Neuronal stem cell (in vitro differentiated cells): ENCODE data around the gene TMEM205.
"Not testable (repeated sequence)": the region's sequence is repeated elsewhere in the genome, so short reads cannot be mapped to it uniquely, and the experiment has no call there.

Experiments
- DNase-seq: peaks from one replicate; pipeline ENCODE4 v3.0.0-alpha.2; 2013; ENCODE audit warnings: low spot score
- H2AFZ ChIP-seq: one replicate; pipeline ENCODE4 v1.6.1; 2013; ENCODE audit warnings: mild to moderate bottlenecking, low read length, inconsistent platforms
- H2AK5ac ChIP-seq: 2 replicates; pipeline ENCODE4 v1.6.1; 2013; ENCODE audit warnings: low read depth, mild to moderate bottlenecking, inconsistent platforms, low read length, moderate library complexity, mixed read lengths
- H2BK120ac ChIP-seq: 2 replicates; pipeline ENCODE4 v1.6.1; 2013; ENCODE audit warnings: low read depth, mild to moderate bottlenecking, inconsistent platforms, low read length, moderate library complexity, mixed read lengths
- H2BK12ac ChIP-seq: one replicate; pipeline ENCODE4 v1.6.1; 2013; ENCODE audit warnings: low read length, inconsistent platforms
- H2BK15ac ChIP-seq: 2 replicates; pipeline ENCODE4 v1.6.1; 2013; ENCODE audit warnings: mild to moderate bottlenecking, low read length, inconsistent platforms, mixed read lengths
- H2BK5ac ChIP-seq: one replicate; pipeline ENCODE4 v1.6.1; 2013; ENCODE audit warnings: inconsistent platforms, mild to moderate bottlenecking, low read length, moderate library complexity
- H3K14ac ChIP-seq: one replicate; pipeline ENCODE4 v1.6.1; 2013; ENCODE audit warnings: low read length, inconsistent platforms
- H3K18ac ChIP-seq: 2 replicates; pipeline ENCODE4 v1.6.1; 2013; ENCODE audit warnings: low read length, inconsistent platforms
- H3K23ac ChIP-seq: 2 replicates; pipeline ENCODE4 v1.6.1; 2013; ENCODE audit warnings: low read depth, mild to moderate bottlenecking, mixed read lengths, low read length, inconsistent platforms; ENCODE audit not compliant: poor library complexity
- H3K27ac ChIP-seq: replicated peaks from 3 replicates; pipeline ENCODE4 v1.5.1; 2013; ENCODE audit warnings: low read length, inconsistent platforms
- H3K27me3 ChIP-seq, 3 experiments: 2 replicates each; pipeline ENCODE4 v1.6.1; 2013; ENCODE audit warnings: low read length in 3 of 3, mild to moderate bottlenecking in 2 of 3, inconsistent platforms in 1 of 3, low read depth in 1 of 3, mixed read lengths in 1 of 3, moderate library complexity in 1 of 3; ENCODE audit not compliant: control insufficient read depth in 3 of 3, insufficient read depth in 3 of 3
- H3K36me3 ChIP-seq, 2 donors: replicated peaks in 1 of 2; 2 replicates each; pipeline ENCODE4 v1.6.1; 2013; ENCODE audit warnings: low read length in 2 of 2; ENCODE audit not compliant: control insufficient read depth in 2 of 2, insufficient read depth in 2 of 2
- H3K4ac ChIP-seq: 2 replicates; pipeline ENCODE4 v1.6.1; 2013; ENCODE audit warnings: inconsistent platforms, mild to moderate bottlenecking, low read length, moderate library complexity
- H3K4me1 ChIP-seq, 2 donors: 1 replicate in 1 of 2; 2 replicates in 1 of 2; pipeline ENCODE4 v1.6.1; 2013; ENCODE audit warnings: low read length in 2 of 2, low read depth in 1 of 2; ENCODE audit not compliant: control insufficient read depth in 2 of 2, insufficient read depth in 1 of 2
- H3K4me2 ChIP-seq: one replicate; pipeline ENCODE4 v1.6.1; 2013; ENCODE audit warnings: mild to moderate bottlenecking, low read length, inconsistent platforms; ENCODE audit not compliant: insufficient read depth, poor library complexity, severe bottlenecking
- H3K4me3 ChIP-seq, 2 donors: 2 replicates each; pipeline ENCODE4 v1.5.1; 2013; ENCODE audit warnings: low read length in 2 of 2, mild to moderate bottlenecking in 2 of 2, inconsistent platforms in 1 of 2, moderate library complexity in 1 of 2
- H3K79me1 ChIP-seq: one replicate; pipeline ENCODE4 v1.6.1; 2013; ENCODE audit warnings: low read depth, mild to moderate bottlenecking, inconsistent platforms, low read length, moderate library complexity
- H3K9ac ChIP-seq: one replicate; pipeline ENCODE4 v1.6.1; 2013; ENCODE audit warnings: mild to moderate bottlenecking, low read depth, low read length, inconsistent platforms; ENCODE audit not compliant: poor library complexity
- H3K9me3 ChIP-seq, 2 donors: replicated peaks in 1 of 2; 2 replicates each; pipeline versions ENCODE3 to v1.6.1; 2013; ENCODE audit warnings: low read length in 2 of 2, mild to moderate bottlenecking in 2 of 2, inconsistent platforms in 1 of 2, low read depth in 1 of 2, mixed read lengths in 1 of 2, moderate library complexity in 1 of 2; ENCODE audit not compliant: control insufficient read depth in 2 of 2, insufficient read depth in 1 of 2
- H4K8ac ChIP-seq: one replicate; pipeline ENCODE4 v1.6.1; 2013; ENCODE audit warnings: low read depth, mild to moderate bottlenecking, inconsistent platforms, low read length, moderate library complexity
- H4K91ac ChIP-seq: one replicate; pipeline ENCODE4 v1.6.1; 2013; ENCODE audit warnings: low read length, low read depth, mild to moderate bottlenecking, inconsistent platforms; ENCODE audit not compliant: poor library complexity
- WGBS, 2 donors: extraction: QIAGEN DNeasy Blood & Tissue Kit; methylation state at CpG; one replicate each; pipeline ENCODE4 v1.1.7; 2013; ENCODE audit warnings: missing lambda C conversion rate in 2 of 2, mixed read lengths in 1 of 2; ENCODE audit not compliant: insufficient read length in 2 of 2, insufficient replicate concordance in 1 of 2; ENCODE audit errors: extremely low coverage in 2 of 2; 5-methylcytosine and 5-hydroxymethylcytosine counted together

TMEM205 gene

GRCh38 chr19:11333838-11334237 is 12.2 kb downstream of the TMEM205 start:
- not testable (repeated sequence) for H3K4me2 ChIP-seq, H3K27ac ChIP-seq, H3K23ac ChIP-seq, H3K9me3 ChIP-seq, H2AK5ac ChIP-seq, H3K27me3 ChIP-seq, H2BK12ac ChIP-seq, H2AFZ ChIP-seq, H2BK120ac ChIP-seq, H3K4me3 ChIP-seq, H3K9ac ChIP-seq, H2BK5ac ChIP-seq, H3K18ac ChIP-seq, H3K4me1 ChIP-seq, H3K4ac ChIP-seq, DNase-seq, H3K14ac ChIP-seq, H4K8ac ChIP-seq, H3K79me1 ChIP-seq, H2BK15ac ChIP-seq, H4K91ac ChIP-seq
- peaks cover 2 to 18% of the 10 kb centered on the region in 2 donors for H3K36me3 ChIP-seq
- WGBS, 2 donors: no CpG with 5 or more reads among the region's 9 CpGs

- no peak overlapping the region for H2BK120ac ChIP-seq
- no peak overlapping the region for H3K14ac ChIP-seq
- H3K4me2 ChIP-seq: no peak overlapping the region
- H3K27me3 ChIP-seq: no peaks in the 10 kb centered on the region
- no peak overlapping the region for H2BK15ac ChIP-seq
- H3K9me3 ChIP-seq: no peaks in the 10 kb centered on the region
- H3K4ac ChIP-seq: no peak overlapping the region
- no CpG with 5 or more reads among the region's 5 CpGs for WGBS, 2 donors
- H3K23ac ChIP-seq: no peak overlapping the region
- H4K8ac ChIP-seq: no peak overlapping the region
- no peak overlapping the region for H2AK5ac ChIP-seq
- no peak overlapping the region for H2AFZ ChIP-seq
- no peak overlapping the region for H2BK5ac ChIP-seq
- no peak overlapping the region for H3K9ac ChIP-seq
- DNase-seq: no peak
- H3K4me3 ChIP-seq: no peak overlapping the region
- H3K4me1 ChIP-seq: no peaks in the 10 kb centered on the region
- no peak overlapping the region for H4K91ac ChIP-seq
- no peaks in the 10 kb centered on the region for H3K79me1 ChIP-seq
- H3K36me3 ChIP-seq: peaks cover 2 to 18% of the 10 kb centered on the region in 2 donors
- no peak overlapping the region for H3K18ac ChIP-seq
- H2BK12ac ChIP-seq: no peak overlapping the region
- no peak overlapping the region for H3K27ac ChIP-seq
These were observed 13.2 kb downstream of the TMEM205 start for GRCh38 chr19:11332822-11333221.

- H3K27me3 ChIP-seq: no peaks in the 10 kb centered on the region
- H3K23ac ChIP-seq: no peak overlapping the region
- no CpG with 5 or more reads among the region's 4 CpGs for WGBS, 2 donors
- H4K8ac ChIP-seq: no peak overlapping the region
- no peak overlapping the region for H3K4me2 ChIP-seq
- peaks cover 2 to 25% of the 10 kb centered on the region in 2 donors for H3K36me3 ChIP-seq
- no peak for DNase-seq
- H2AFZ ChIP-seq: no peak overlapping the region
- H3K4me1 ChIP-seq: no peaks in the 10 kb centered on the region
- H4K91ac ChIP-seq: no peak overlapping the region
- no peak overlapping the region for H2AK5ac ChIP-seq
- H3K79me1 ChIP-seq: no peaks in the 10 kb centered on the region
- no peak overlapping the region for H3K9ac ChIP-seq
- H3K14ac ChIP-seq: no peak overlapping the region
- no peak overlapping the region for H2BK15ac ChIP-seq
- H3K27ac ChIP-seq: no peak overlapping the region
- H3K18ac ChIP-seq: no peak overlapping the region
- no peak overlapping the region for H3K4me3 ChIP-seq
- H2BK120ac ChIP-seq: no peak overlapping the region
- H3K4ac ChIP-seq: no peak overlapping the region
- H2BK5ac ChIP-seq: no peak overlapping the region
- no peak overlapping the region for H2BK12ac ChIP-seq
- no peaks in the 10 kb centered on the region for H3K9me3 ChIP-seq
These were observed 14.6 kb downstream of the TMEM205 start for GRCh38 chr19:11331502-11331901.

- DNase-seq: no peak
- no peak overlapping the region for H2BK15ac ChIP-seq
- no CpG with 5 or more reads among the region's 4 CpGs for WGBS, 2 donors
- no peak overlapping the region for H4K91ac ChIP-seq
- no peak overlapping the region for H3K9ac ChIP-seq
- H3K14ac ChIP-seq: no peak overlapping the region
- H3K4me2 ChIP-seq: no peak overlapping the region
- no peak overlapping the region for H2BK120ac ChIP-seq
- H3K4me1 ChIP-seq: no peaks in the 10 kb centered on the region
- H3K27me3 ChIP-seq: no peaks in the 10 kb centered on the region
- no peak overlapping the region for H3K18ac ChIP-seq
- no peak overlapping the region for H4K8ac ChIP-seq
- no peaks in the 10 kb centered on the region for H3K9me3 ChIP-seq
- no peak overlapping the region for H2AK5ac ChIP-seq
- H2BK5ac ChIP-seq: no peak overlapping the region
- no peak overlapping the region for H2AFZ ChIP-seq
- H3K4ac ChIP-seq: no peak overlapping the region
- peaks cover 0 to 22% of the 10 kb centered on the region in 2 donors for H3K36me3 ChIP-seq
- no peak overlapping the region for H3K23ac ChIP-seq
- no peaks in the 10 kb centered on the region for H3K79me1 ChIP-seq
- H3K4me3 ChIP-seq: no peak overlapping the region
- no peak overlapping the region for H3K27ac ChIP-seq
- no peak overlapping the region for H2BK12ac ChIP-seq
These were observed 15.9 kb downstream of the TMEM205 start for GRCh38 chr19:11330127-11330526.
